Femur (tissue), 1 donor: ENCODE measurements around the gene MYBPC2.

Experiments
- DNase-seq: peaks from one replicate; pipeline ENCODE4 v3.0.0-alpha.2; 2017

Gene MYBPC2

DNA sequence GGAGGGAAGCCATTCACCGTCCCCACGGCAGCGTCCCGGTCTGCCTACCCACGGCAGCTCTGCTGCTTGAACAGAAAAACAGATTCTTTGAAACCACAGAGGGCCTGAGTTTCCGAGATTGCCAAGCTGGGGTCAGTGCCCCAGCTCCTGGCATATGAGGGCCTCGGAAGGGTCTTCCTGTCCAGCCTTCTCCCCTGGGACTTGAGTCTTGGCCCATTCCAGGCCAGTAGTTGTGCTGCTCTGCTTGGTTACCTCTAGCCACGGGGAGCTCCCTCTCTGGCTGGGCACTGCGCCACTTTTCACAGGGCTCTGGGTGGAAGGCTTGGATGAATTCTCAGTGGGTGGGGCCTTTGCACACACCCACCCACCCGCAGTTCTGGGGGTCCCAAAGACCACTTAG lies 22.6 kb upstream of the MYBPC2 start:
- DNase-seq: no peak

DNA sequence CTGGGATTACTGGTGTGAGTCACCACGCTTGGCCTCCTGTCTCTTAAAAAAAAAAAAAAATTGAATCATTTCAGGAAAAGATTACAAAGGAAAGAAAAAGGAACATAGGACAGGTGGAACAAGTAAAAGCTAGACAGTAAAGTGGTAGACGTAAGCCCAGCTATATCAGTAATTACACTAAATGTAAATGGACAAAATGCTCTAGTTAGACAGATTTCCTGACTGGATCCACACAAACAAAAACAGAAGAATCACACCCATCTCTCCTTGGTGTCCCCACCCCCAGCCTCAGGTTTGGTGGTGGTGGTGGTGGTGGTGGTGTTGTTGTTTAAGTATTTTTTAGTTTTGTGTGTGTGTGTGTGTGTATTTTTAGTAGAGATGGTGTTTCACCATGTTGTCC lies 20.3 kb upstream of the MYBPC2 start:
- no peak for DNase-seq

DNA sequence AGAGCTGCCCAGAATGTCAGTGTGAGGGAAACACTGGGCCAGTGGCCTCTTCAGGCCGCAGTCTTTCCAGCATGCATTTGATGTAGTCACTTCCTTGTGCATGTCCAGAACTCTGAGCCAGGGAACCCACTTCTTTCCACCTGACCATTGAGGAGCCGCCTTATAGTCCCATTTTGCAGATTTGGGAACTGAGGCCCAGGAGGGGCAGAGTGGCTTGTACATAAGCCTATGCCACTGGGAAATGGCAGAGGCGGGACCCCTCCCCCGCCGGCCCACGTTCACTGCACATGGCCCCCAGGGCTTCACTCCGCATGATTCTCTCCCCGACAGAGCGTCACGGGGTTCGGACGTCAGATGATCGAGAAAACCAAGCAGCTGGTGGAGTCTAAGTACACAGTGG lies 19.6 kb upstream of the MYBPC2 start:
- no peak for DNase-seq

DNA sequence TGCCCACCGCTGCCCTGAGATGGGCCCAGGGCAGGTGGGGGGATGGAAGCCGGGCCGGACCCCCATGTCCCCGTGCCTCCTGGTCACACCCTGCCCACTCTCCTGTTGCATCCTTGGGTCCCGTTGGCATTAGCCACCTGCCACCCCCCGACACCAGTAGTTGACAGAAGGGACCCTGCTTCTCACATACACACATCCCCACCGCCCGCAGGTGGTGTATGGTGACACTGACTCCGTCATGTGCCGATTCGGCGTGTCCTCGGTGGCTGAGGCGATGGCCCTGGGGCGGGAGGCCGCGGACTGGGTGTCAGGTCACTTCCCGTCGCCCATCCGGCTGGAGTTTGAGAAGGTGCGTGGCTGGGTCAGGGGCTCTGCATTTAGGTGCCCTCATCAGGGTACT lies 19.2 kb upstream of the MYBPC2 start:
- DNase-seq: no peak

DNA sequence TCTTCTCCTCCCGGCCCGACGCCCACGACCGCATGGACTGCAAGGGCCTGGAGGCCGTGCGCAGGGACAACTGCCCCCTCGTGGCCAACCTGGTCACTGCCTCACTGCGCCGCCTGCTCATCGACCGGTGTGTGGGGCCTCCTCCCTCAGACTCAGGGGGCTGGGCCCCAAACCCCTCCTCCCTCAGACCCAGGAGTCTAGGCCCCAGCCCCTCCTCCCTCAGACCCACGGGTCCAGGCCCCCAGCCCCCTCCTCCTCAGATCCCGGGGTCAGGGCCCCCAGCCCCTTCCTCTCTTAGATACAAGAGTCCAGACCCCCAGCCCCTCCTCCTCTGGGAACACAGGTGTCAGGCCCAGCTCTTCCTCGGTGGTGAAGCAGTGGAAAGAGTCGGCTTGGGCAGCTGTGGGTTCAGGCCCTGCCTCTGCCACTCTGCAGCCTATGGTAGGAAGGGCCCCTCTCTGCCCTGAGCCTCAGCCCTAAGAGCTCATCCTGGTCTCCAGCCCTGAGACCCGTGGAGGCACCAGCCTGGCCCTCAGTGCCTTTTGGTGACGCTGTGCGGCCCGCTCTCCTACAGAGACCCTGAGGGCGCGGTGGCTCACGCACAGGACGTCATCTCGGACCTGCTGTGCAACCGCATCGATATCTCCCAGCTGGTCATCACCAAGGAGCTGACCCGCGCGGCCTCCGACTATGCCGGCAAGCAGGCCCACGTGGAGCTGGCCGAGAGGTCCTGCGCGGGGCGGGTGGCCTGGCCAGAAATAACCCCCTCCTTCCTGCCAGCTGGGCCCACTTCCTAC lies 17.6 kb upstream of the MYBPC2 start:
- peak; percentile 84 for DNase-seq

DNA sequence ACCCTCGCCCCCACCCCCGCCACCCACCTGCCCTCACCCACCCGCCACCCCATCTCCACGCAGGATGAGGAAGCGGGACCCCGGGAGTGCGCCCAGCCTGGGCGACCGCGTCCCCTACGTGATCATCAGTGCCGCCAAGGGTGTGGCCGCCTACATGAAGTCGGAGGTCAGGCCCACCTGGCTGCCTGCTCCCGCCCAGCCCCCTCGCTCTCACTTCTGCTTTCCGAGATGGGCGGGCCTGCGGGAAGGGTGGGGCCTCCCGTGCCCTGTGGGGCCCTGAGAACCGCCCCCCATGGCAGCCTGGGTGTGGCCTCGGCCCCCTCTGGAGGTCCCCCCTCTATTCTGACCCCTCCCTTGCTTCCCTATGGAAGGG lies 17.0 kb upstream of the MYBPC2 start:
- peak; percentile 69 for DNase-seq

DNA sequence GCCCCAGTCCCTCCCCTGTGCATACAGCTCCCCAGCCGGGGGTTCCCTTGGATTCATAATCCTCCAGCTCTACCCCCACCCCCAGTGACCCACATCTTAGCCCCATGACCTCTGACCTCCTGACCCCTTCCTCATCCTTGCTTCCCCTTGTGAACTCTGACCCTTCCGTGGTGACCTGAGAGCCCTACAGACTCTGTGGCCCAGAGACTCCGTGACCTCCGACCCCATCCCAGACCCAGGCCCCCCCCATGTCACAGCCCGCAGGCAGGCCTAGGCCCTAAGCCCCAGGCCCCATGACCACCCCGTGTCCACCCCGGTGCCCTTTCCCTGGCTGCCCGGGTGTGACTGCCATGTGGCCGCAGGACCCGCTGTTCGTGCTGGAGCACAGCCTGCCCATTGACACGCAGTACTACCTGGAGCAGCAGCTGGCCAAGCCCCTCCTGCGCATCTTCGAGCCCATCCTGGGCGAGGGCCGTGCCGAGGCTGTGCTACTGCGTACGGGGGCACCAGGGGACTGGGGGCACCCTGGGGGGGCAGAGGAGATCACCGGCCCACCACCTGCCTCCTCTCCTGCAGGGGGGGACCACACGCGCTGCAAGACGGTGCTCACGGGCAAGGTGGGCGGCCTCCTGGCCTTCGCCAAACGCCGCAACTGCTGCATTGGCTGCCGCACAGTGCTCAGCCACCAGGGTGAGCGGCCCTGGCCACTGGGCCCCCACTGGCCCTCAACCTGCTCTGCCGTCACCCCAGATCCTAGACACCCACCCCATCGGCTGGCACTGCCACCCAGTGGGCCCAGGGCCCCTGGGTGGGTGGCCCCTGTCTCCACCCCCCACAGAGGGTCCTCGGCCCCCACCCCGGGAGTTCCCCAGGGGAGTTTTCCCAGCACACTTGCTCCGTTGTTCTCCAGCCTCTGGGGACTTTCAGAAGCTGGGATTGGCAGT lies 16.4 kb upstream of the MYBPC2 start:
- DNase-seq: no peak

DNA sequence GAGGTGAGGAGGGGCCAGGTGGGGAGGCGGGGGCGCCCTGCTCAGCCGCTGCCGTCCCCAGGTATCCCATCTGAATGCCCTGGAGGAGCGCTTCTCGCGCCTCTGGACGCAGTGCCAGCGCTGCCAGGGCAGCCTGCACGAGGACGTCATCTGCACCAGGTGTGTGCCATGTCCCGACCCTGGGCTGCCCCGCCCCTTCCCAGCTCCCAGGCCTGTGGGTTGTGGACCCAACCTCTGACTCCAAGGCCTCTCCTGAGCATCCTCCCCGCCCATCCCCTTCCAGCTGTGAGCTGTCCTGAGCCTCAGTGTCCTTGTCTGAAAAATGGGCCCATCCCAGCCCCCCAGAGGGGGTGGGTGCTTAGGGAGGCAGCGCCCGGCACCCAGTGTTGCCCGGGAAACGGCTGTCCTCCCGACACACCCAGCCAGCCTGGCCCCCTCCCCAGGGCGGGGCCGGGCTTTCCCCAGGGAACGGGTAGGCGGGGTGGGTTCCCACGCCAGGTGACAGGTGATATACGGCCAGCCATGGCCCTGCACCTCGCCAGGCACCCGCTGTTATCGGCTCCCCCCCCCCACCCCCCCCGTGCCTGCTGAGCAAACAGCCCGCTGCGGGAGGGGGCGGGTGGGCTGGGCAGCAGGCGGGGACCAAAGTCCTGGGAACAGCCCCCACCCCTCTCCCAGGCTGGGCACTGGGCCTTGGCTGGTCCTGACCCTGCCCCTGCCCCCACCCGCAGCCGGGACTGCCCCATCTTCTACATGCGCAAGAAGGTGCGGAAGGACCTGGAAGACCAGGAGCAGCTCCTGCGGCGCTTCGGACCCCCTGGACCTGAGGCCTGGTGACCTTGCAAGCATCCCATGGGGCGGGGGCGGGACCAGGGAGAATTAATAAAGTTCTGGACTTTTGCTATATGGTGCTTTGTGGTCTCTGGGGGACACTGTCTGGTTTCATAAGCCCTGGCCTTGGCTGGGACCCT lies 15.3 kb upstream of the MYBPC2 start:
- DNase-seq: no peak

DNA sequence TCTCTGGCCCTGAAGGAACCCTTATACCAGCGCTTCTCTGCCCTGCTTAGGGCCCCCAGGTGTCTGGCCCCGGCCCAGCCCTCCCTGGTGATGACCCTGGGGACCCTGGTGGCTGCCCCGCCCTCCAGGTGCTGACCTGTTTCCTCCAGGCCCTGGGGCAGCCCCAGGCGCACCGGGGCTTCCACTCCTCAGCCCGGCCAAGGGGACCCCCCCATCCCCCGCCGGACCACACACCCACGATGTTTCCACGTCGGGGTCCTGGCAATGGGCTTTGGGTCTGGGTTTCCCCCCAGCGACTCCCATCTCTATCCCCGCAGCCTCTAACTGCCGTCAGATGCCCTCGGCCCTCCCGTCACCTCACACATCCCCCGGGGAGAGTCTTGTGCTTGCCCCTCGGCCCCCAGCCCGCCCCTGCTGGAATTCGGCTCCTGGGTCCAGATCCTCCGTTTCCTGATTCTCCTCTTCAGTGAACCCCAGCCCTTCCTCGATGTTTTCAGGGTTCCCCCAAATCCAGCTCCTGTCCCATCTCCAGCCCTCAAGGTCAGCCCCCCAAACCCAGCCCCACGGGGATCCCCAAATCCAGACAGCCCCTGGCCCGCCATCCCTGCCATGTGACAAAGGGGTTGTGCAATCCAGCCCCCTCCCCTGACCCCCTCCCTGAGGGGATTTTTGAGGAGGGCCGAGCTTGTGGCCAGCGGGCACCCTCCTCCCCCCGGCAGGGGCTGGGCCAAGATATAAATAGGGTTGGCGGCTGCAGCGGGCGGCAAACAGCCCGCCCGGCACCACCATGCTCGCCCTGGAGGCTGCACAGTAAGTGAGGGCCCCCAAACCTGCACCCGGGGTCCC lies 14.3 kb upstream of the MYBPC2 start, which contains the start of gene SPIB:
TSS of gene SPIB (plus strand) at position 763 of the 846 bp plus-strand sequence. CDS start at position 788, 25 bp downstream.
- DNase-seq: no peak

DNA sequence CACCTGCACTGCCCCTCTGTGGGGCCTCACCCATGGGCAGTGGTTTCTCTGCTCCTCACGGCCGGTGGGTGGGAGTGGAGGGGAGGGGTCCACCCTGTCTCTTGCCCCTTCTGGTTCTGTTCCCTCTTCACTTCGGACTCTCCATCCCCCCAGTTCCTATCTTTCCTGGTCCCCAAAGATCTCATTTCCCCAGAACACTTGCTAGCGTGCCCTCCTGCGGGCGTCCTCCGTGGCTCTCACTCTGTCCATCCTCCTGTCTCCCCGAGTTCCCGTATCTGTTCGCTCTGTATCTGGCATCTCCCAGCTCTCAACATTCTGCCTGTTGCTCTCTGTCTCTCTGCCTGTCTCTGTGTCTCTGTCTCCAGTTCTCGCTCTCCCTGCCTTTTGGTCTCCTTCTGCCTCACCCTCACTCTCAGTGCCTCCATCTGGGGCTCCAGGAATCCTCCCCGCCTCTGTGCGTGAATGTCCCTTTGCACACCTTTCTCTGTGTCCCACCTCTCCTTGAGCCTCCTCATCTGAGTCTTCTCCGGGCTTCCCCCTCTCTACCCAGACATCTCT lies 13.6 kb upstream of the MYBPC2 start:
- no peak for DNase-seq

DNA sequence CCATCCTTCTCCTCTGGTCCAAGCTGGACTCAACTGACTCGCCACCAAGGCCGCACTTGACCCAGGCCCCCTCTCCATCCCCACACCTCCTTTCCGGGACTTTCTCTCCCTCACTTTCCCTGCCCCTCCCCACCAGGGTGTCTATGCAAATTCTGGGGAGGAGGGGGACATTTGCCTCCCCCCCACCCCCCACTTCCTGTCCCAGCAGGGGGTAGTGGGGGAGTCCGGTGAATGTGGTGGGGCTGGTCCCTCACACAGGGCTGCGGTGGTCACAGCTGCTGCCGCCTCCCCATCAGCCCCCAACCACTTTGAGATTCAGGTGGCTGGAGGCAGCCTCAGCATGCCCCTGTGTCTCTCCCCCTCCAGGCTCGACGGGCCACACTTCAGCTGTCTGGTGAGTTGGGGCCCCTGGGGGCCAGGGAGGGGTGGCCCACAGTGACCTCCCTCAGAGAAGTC lies 13.1 kb upstream of the MYBPC2 start:
- no peak for DNase-seq

DNA sequence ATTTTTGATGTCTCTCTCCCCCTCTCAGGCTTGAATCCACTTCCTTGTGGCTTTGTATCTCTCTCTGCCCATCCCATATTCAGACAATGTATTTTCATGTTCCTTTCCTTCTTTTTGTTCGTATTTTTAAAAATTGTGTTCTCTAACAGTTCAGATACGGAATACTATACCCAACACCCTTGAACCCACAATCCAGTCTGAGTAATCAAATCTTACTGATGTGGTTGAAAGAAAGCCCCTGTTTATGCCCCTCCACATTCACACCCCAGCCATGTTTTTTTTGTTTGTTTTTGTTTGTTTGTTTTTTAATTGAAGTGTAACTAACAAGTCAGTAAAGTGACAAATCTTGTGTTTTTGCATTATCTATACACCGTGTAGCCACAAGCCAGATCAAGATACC lies 12.6 kb upstream of the MYBPC2 start:
- no peak for DNase-seq

DNA sequence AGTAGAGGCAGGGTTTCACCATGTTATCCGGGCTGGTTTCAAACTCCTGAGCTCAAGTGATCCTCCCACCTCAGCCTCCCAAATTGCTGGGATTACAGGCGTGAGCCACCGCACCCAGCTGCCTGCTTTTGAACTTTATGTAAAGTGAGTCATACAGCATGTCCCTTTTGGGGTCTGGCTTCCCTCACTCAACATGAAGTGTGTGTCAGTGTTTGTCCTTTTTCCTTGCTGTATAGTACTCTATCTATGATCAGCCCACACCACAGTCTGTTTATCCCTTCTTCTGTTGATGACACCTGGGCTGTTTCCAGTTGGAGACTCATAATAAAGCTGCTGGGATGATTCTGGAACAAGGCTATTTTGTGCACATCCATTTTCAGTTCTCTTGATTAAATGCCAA lies 11.9 kb upstream of the MYBPC2 start:
- no peak for DNase-seq

DNA sequence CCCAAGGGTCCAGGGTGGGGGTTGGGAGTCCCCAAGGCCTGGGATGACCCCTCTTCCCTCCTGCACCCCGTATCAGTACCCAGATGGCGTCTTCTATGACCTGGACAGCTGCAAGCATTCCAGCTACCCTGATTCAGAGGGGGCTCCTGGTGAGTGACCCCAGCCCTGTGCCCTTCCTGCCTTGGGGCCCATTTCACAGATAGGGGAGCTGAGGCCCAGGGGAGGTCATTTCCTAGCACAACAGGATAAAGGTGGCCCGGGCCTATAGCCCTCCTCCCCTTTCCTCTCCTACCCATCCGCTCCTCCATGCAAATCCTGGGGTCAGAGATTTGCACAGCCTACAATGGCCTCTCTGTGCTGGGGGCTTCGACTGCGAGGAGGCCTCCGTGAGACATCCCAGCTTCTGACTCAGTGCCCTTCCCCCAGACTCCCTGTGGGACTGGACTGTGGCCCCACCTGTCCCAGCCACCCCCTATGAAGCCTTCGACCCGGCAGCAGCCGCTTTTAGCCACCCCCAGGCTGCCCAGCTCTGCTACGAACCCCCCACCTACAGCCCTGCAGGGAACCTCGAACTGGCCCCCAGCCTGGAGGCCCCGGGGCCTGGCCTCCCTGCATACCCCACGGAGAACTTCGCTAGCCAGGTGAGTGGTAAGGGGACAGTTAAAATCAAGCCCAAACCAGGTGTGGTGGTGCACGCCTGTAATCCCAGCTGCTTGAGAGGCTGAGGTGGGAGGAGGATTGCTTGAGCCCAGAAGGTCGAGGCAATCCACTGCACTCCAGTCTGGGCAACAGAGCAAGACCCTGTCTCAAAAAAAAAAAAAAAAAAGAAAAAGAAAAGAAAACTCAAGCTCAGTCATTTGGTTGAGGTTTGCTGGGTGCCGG lies 10.1 kb upstream of the MYBPC2 start:
- DNase-seq: no peak

DNA sequence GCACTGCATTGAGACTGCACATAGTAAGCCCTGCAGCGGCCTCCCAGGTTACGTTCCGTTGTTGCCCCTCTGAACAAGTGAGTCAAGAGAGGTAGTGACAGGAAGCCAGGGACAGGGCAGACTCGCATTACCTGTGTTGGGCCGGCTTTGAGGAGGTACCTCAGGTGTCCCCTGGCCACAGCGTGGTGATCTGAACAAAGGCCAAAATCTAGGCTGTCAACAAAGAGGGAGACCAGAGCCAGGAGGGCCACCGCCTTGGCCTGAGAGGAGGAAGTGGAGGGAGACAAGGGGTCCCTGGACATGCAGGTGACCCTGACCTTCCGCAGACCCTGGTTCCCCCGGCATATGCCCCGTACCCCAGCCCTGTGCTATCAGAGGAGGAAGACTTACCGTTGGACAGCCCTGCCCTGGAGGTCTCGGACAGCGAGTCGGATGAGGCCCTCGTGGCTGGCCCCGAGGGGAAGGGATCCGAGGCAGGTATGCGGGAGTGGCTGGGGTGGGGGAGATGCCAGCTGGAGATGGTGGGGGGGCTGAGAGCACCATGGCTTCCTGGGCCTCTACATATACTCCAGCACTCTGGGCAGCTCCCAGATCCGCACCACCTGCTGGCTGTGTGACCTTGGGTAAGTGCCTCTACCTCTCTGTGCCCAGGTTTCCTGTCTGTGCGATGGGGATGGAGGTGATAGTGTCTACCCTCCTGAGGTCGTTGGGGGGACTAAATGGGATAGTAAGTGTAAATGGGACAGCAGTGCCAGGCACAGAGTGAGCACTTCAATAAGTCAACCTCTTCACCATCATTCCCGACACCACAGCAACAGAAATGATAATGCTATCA lies 9.2 kb upstream of the MYBPC2 start:
- DNase-seq: no peak

DNA sequence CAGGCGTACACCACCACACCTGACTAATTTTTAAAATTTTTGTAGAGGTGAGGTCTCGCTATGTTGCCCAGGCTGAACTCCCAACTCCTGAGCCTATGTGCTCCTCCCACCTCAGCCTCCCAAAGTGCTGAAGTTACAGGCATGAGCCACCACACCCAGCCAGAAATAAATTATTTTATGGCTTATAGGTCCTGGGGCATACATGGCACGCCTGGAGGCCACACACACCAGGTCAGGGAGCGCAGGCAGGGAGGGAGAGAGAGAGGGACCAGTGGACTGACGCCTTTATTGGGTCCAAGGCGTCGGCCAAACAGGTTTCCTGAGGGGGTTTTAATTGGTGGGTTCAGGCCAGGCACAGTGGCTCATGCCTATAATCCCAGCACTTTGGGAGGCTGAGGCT lies 7.1 kb upstream of the MYBPC2 start:
- DNase-seq: no peak

DNA sequence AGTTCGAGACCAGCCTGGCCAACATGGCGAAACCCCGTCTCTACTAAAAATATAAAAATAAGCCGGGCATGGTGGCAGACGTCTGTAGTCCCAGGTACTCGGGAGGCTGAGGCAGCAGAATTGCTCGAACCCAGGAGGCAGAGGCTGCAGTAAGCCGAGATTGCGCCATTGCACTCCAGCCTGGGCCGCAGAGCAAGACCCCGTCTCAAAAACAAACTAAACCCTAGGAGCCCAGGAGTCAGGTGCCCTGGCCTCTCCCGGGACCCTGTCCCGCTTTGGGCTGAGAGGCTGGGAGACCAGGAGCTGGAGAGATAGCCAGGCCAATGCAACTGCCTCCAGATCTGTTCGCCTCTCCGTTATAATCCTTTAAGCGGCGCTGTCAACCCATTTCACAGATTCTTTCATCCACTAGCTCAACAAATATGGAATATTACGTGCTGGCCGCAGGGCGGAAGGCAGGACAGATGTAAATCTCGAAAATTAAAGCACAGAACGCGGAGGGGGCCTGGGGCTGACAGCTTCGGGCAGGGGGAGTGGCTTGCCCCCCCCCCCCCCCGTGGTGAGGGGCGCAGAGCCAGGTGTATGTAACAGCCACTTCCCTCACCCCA lies 5.3 kb upstream of the MYBPC2 start:
- DNase-seq: no peak

DNA sequence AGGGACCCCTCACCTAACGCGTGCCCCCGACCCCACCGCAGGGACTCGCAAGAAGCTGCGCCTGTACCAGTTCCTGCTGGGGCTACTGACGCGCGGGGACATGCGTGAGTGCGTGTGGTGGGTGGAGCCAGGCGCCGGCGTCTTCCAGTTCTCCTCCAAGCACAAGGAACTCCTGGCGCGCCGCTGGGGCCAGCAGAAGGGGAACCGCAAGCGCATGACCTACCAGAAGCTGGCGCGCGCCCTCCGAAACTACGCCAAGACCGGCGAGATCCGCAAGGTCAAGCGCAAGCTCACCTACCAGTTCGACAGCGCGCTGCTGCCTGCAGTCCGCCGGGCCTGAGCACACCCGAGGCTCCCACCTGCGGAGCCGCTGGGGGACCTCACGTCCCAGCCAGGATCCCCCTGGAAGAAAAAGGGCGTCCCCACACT lies 4.7 kb upstream of the MYBPC2 start:
- peak; percentile 93 for DNase-seq
